Calu3 (cell line): ENCODE results near the gene RAB4A. TPM values are rescaled to one million over a fixed set of nuclear protein-coding genes. Genes with fewer than 3 reads are reported as not detected.

Experiments used
- BruUV-seq: library from RNA; stranded (reverse); fragments of 400-500 nt; replicated peaks from 2 replicates; lab custom pipeline; 2021; lab: Mats Ljungman, UMichigan
- CTCF ChIA-PET: fragments of 300-600 bp; sonication (Branson Sonifier 250); formaldehyde crosslinking; loops from one replicate; lab custom pipeline; 2022; ENCODE audit warnings: antibody characterized with exemption; lab: Charles Lee
- DNase-seq: peaks from one replicate; pipeline ENCODE4 v3.0.0; 2022
- H3K27ac Mint-ChIP-seq: one replicate; pipeline ENCODE4 v1.8.0; 2022; ENCODE audit warnings: mixed read lengths; ENCODE audit not compliant: unreplicated experiment
- H3K27me3 Mint-ChIP-seq: one replicate; pipeline ENCODE4 v1.8.0; 2022; ENCODE audit warnings: mixed read lengths; ENCODE audit not compliant: unreplicated experiment
- H3K36me3 Mint-ChIP-seq: one replicate; pipeline ENCODE4 v1.8.0; 2022; ENCODE audit warnings: mild to moderate bottlenecking, moderate library complexity, mixed read lengths; ENCODE audit not compliant: insufficient read depth, unreplicated experiment
- H3K4me1 Mint-ChIP-seq: one replicate; pipeline ENCODE4 v1.8.0; 2022; ENCODE audit warnings: mild to moderate bottlenecking, low read depth, mixed read lengths; ENCODE audit not compliant: unreplicated experiment
- H3K4me3 Mint-ChIP-seq: one replicate; pipeline ENCODE4 v1.8.0; 2022; ENCODE audit warnings: mild to moderate bottlenecking, low read depth, moderate library complexity, mixed read lengths; ENCODE audit not compliant: unreplicated experiment
- H3K9me3 Mint-ChIP-seq: one replicate; pipeline ENCODE4 v1.8.0; 2022; ENCODE audit warnings: low read depth, mixed read lengths; ENCODE audit not compliant: unreplicated experiment
- intact Hi-C: fragments of 100-400 bp; cut with micrococcal nuclease; formaldehyde crosslinking; loops from one replicate; pipeline ENCODE4 v1.10.0; 2022; ENCODE audit not compliant: unreplicated experiment
- total RNA-seq: library from RNA; stranded (reverse); gene quantifications from 2 replicates; pipeline ENCODE4 v1.2.3, GENCODE V29; 2022
- TF ChIP-seq, protein P1 (sequence below): fragments of 200-600 bp; IDR thresholded peaks from one replicate; pipeline ENCODE4 v1.8.0; 2022; ENCODE audit warnings: antibody characterized with exemption; ENCODE audit not compliant: unreplicated experiment

The RAB4A gene
- total RNA-seq, 1 experiment from 2014 or later = 78.7 TPM

DNA sequence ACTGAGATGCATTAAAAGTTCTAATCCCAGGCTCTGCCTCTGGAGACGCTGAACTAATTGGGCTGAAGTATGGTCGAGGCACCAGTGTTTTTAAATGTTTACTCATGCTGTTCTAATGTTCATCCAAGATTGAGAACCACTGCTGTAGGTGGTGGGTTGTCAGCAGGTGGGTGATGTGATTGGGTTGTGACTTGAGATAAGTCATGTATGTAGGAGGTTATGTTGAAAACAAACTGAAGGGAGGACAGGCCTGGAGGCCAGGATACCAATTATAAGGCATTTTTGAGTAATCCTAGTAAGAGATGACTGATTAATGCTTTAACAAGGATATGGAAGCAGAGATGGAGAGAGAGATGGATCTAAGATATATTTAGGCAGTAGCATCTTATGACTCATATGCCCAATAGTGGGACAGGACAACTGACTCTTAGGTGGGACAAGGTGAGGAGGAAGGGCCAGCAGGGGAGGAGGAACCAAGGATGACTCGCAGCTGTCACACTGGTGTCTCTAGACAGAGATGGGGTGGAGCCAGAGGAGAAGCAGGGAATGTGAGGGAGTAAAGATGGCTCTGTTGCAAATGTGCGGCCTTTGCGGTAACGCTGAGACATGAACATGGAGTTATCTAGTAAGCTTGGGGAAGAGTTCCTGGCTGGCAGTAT, 29.3 kb downstream of the RAB4A start:
- BruUV-seq = no TSS peak
- Mint-ChIP-seq H3K4me1 (no peaks in the 10 kb centered on the region), H3K9me3 (no peaks in the 10 kb centered on the region), H3K27ac (peak overlapping the region; percentile 31), H3K36me3 (no peaks in the 10 kb centered on the region), H3K4me3 (no peak overlapping the region), H3K27me3 (no peaks in the 10 kb centered on the region)
- intact Hi-C loops = no loop called here
- TF ChIP-seq, protein P1, sequence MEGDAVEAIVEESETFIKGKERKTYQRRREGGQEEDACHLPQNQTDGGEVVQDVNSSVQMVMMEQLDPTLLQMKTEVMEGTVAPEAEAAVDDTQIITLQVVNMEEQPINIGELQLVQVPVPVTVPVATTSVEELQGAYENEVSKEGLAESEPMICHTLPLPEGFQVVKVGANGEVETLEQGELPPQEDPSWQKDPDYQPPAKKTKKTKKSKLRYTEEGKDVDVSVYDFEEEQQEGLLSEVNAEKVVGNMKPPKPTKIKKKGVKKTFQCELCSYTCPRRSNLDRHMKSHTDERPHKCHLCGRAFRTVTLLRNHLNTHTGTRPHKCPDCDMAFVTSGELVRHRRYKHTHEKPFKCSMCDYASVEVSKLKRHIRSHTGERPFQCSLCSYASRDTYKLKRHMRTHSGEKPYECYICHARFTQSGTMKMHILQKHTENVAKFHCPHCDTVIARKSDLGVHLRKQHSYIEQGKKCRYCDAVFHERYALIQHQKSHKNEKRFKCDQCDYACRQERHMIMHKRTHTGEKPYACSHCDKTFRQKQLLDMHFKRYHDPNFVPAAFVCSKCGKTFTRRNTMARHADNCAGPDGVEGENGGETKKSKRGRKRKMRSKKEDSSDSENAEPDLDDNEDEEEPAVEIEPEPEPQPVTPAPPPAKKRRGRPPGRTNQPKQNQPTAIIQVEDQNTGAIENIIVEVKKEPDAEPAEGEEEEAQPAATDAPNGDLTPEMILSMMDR = no peak
- CTCF ChIA-PET = no interaction called here
- no peak for DNase-seq

DNA sequence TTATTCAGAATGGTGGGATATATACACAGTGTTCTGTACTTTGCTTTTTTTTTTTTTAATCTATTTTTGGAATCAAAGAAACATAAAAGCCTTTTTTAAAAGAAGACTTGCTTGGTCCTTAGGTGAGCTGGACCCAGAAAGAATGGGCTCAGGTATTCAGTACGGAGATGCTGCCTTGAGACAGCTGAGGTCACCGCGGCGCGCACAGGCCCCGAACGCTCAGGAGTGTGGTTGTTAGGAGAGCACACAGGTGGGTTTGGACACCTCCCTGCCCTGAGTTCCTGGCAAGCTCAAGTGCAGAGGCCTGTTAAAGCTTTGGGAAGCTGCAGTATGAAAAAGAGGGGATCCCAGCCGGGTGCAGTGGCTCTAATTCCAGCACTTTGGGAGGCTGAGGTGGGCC, 31.8 kb downstream of the RAB4A start:
- no TSS peak for BruUV-seq
- CTCF ChIA-PET = no interaction called here

DNA sequence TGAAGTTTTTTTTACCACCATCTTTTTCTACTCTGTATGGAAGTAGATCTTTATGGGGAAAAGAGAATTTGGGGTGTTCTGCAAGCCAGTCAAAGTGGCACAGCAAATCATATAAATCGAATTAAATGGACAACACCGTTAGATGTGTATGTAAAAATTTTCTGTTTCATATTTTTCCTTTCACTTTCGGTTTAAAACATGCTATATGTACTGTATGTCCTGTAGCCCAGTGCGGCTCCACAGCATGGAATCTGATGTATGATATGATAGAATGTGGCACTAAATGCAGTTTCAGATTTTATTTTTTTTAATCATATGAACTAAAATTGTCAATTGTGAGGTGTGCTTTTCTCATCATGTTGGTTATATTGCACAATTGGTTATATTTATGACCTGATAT, 32.9 kb downstream of the RAB4A start:
- Mint-ChIP-seq H3K27ac (no peak overlapping the region), H3K9me3 (no peaks in the 10 kb centered on the region), H3K4me1 (no peaks in the 10 kb centered on the region), H3K4me3 (no peak overlapping the region), H3K27me3 (no peaks in the 10 kb centered on the region), H3K36me3 (no peaks in the 10 kb centered on the region)
- intact Hi-C loops = no loop called here
- DNase-seq = no peak
- TSS peak; percentile 16 for BruUV-seq
- CTCF ChIA-PET = no interaction called here
- TF ChIP-seq, protein P1 = no peak

More for the DNA sequence above, 31.8 kb downstream of the RAB4A start:
- no peak overlapping the region for H3K27ac Mint-ChIP-seq
- H3K36me3 Mint-ChIP-seq = no peaks in the 10 kb centered on the region
- no peak overlapping the region for H3K4me3 Mint-ChIP-seq
- TF ChIP-seq, protein P1 = no peak
- intact Hi-C loops = no loop called here
- H3K9me3 Mint-ChIP-seq = no peaks in the 10 kb centered on the region
- H3K27me3 Mint-ChIP-seq = no peaks in the 10 kb centered on the region
- no peaks in the 10 kb centered on the region for H3K4me1 Mint-ChIP-seq
- no peak for DNase-seq

DNA sequence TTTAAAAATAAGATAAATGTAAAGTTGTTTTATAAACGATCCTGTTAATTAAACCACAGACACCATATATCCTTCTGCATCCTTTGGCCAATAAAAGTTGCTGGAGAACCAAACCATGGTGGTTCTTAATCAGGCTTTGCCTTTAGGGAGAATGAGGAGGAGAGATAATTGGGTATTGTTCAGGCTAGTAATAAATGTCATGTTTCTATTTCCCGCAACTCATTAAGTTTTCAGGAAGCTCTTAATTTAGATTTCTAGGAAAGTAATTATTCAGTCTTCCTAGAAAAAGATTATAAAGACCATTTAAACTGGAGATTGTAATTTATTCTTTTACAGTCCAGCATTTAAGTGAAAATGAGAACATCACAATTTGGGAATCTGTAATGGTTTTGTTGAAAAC, 34.5 kb downstream of the RAB4A start:
- intact Hi-C loops = no loop called here
- no peaks in the 10 kb centered on the region for H3K27me3 Mint-ChIP-seq
- TF ChIP-seq, protein P1 = no peak
- CTCF ChIA-PET = no interaction called here
- no peak overlapping the region for H3K27ac Mint-ChIP-seq
- H3K4me3 Mint-ChIP-seq = no peak overlapping the region
- no peak for DNase-seq
- H3K4me1 Mint-ChIP-seq = no peaks in the 10 kb centered on the region
- peaks cover 6% of the 10 kb centered on the region for H3K36me3 Mint-ChIP-seq
- H3K9me3 Mint-ChIP-seq = no peaks in the 10 kb centered on the region
- no TSS peak for BruUV-seq
